ENCODE measurements around the gene ENAH. TPM values are rescaled to one million over a fixed set of nuclear protein-coding genes. Genes with fewer than 3 reads are reported as not detected.

ENAH gene
- total RNA-seq, 1 experiment from 2014 or later: 100 TPM

DNA sequence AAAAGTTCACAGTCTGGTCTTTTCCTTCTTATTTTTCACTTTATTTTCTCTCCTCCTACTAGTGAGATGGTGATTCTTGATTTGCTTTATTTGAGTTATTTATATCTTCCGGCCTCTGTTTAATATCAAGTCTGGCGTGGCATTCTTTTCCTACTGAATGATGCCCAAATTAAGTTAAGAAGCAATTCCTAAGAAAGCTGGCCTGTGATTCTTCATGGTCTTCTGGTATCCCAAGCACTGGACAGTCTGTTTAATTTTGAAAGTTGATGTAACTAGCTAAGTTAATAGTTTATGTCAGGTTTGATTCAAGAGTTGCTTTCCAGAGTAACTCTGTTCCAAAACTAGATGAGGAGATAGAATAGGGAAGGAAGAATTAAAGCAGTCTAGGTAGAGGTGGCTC lies 9.2 kb upstream of the ENAH start:
- Histone ChIP-seq H4K20me1 (ENCODE audit: insufficient read depth) (no peaks in the 10 kb centered on the region), H3K9ac (ENCODE audit: low read length) (no peak overlapping the region), H3K9me2 (ENCODE audit: insufficient read depth) (no peaks in the 10 kb centered on the region), H3K36me3 (ENCODE audit: control insufficient read depth in 1 of 2, insufficient read depth in 2 of 2, low read length in 2 of 2) (no peaks in the 10 kb centered on the region), H3K9me3 (ENCODE audit: control insufficient read depth in 1 of 2, insufficient read depth in 1 of 2, low read depth in 1 of 2, low read length in 2 of 2) (no peaks in the 10 kb centered on the region), H3K4me2 (ENCODE audit: low read length) (no peak overlapping the region), H3K27me3 (ENCODE audit: insufficient read depth, low read length) (no peaks in the 10 kb centered on the region), H3K4me1 (ENCODE audit: control insufficient read depth in 1 of 2, insufficient read depth in 2 of 2, low read length in 2 of 2) (peaks cover 8 to 12% of the 10 kb centered on the region in 2 experiments), H2AFZ (ENCODE audit: low read depth, low read length, poor library complexity, severe bottlenecking) (no peak overlapping the region), H3K4me3 (replicated peaks in 1 of 2; ENCODE audit: low read depth in 1 of 2, low read length in 2 of 2) (no peak overlapping the region), H3K79me2 (ENCODE audit: insufficient read depth, low read length) (no peaks in the 10 kb centered on the region), H3K27ac (ENCODE audit: low read depth, low read length) (no peak overlapping the region)
- intact Hi-C loops (cut with micrococcal nuclease): no loop called here
- CTCF ChIA-PET: no interaction called here
- POLR2A ChIA-PET: interaction anchor here (1.1 kb wide), 1 partner anchor 9 kb away, joined by 4 read pairs; the partner anchor contains the start of gene ENAH
- DNase-seq (ENCODE audit: low read depth, low spot score) (no peak), ATAC-seq (no peak)
- BruUV-seq (replicated peaks): no TSS peak
- TF ChIP-seq, protein P1, sequence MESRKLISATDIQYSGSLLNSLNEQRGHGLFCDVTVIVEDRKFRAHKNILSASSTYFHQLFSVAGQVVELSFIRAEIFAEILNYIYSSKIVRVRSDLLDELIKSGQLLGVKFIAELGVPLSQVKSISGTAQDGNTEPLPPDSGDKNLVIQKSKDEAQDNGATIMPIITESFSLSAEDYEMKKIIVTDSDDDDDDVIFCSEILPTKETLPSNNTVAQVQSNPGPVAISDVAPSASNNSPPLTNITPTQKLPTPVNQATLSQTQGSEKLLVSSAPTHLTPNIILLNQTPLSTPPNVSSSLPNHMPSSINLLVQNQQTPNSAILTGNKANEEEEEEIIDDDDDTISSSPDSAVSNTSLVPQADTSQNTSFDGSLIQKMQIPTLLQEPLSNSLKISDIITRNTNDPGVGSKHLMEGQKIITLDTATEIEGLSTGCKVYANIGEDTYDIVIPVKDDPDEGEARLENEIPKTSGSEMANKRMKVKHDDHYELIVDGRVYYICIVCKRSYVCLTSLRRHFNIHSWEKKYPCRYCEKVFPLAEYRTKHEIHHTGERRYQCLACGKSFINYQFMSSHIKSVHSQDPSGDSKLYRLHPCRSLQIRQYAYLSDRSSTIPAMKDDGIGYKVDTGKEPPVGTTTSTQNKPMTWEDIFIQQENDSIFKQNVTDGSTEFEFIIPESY (IDR thresholded peaks at IDR 0.05; ENCODE audit: extremely low read depth, insufficient replicate concordance, low read length): no peak
- no peak for TF ChIP-seq RAD21 (IDR thresholded peaks at IDR 0.05; ENCODE audit: low read depth)
- no peak for TF ChIP-seq ZNF274 (IDR thresholded peaks at IDR 0.05; ENCODE audit: low read depth, low read length)
- TF ChIP-seq, protein P2, sequence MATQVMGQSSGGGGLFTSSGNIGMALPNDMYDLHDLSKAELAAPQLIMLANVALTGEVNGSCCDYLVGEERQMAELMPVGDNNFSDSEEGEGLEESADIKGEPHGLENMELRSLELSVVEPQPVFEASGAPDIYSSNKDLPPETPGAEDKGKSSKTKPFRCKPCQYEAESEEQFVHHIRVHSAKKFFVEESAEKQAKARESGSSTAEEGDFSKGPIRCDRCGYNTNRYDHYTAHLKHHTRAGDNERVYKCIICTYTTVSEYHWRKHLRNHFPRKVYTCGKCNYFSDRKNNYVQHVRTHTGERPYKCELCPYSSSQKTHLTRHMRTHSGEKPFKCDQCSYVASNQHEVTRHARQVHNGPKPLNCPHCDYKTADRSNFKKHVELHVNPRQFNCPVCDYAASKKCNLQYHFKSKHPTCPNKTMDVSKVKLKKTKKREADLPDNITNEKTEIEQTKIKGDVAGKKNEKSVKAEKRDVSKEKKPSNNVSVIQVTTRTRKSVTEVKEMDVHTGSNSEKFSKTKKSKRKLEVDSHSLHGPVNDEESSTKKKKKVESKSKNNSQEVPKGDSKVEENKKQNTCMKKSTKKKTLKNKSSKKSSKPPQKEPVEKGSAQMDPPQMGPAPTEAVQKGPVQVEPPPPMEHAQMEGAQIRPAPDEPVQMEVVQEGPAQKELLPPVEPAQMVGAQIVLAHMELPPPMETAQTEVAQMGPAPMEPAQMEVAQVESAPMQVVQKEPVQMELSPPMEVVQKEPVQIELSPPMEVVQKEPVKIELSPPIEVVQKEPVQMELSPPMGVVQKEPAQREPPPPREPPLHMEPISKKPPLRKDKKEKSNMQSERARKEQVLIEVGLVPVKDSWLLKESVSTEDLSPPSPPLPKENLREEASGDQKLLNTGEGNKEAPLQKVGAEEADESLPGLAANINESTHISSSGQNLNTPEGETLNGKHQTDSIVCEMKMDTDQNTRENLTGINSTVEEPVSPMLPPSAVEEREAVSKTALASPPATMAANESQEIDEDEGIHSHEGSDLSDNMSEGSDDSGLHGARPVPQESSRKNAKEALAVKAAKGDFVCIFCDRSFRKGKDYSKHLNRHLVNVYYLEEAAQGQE (IDR thresholded peaks at IDR 0.05; ENCODE audit: low read depth): no peak
- no peak for TF ChIP-seq SIN3A (IDR thresholded peaks at IDR 0.05; ENCODE audit: low read depth)
- no peak for TF ChIP-seq JUND (IDR thresholded peaks at IDR 0.05)
- TF ChIP-seq TCF7L2 (IDR thresholded peaks at IDR 0.05; ENCODE audit: borderline replicate concordance, extremely low read depth, insufficient read depth, insufficient read length): no peak
- no peak for TF ChIP-seq POLR2A (IDR thresholded peaks at IDR 0.05; ENCODE audit: borderline replicate concordance, extremely low read depth, insufficient read depth, insufficient read length)
- RAD21 ChIA-PET (ENCODE audit: low non-redundant PET in 1 of 2, low total read pairs in 2 of 2, uncharacterized antibody in 2 of 2, unreplicated experiment in 2 of 2): no interaction called here
